ENCODE data around the gene PRELID3B.

The PRELID3B gene

GRCh38 chr20:59062081-59062480 is 19.5 kb upstream of the PRELID3B start:
- TF ChIP-seq CTCF (IDR thresholded peaks at IDR 0.05; ENCODE audit: extremely low read depth, insufficient read depth, missing control alignments): no peak
- in situ Hi-C loops (cut with MboI; ENCODE audit: low pct_unique_long_range_greater_than_20kb, low sequenced_read_pairs, unreplicated experiment): no loop called here
- DNase-seq (ENCODE audit: low spot score): no peak

- no peak for DNase-seq (ENCODE audit: low spot score)
- peak; percentile 40 for TF ChIP-seq CTCF (IDR thresholded peaks at IDR 0.05; ENCODE audit: extremely low read depth, insufficient read depth, missing control alignments)
- in situ Hi-C loops (cut with MboI; ENCODE audit: low pct_unique_long_range_greater_than_20kb, low sequenced_read_pairs, unreplicated experiment): no loop called here
Measured at GRCh38 chr20:59055302-59055701, 12.7 kb upstream of the PRELID3B start.

GRCh38 chr20:59051666-59052185 is 9.1 kb upstream of the PRELID3B start:
- TF ChIP-seq CTCF (IDR thresholded peaks at IDR 0.05; ENCODE audit: extremely low read depth, insufficient read depth, missing control alignments): no peak
- in situ Hi-C loops (cut with MboI; ENCODE audit: low pct_unique_long_range_greater_than_20kb, low sequenced_read_pairs, unreplicated experiment): no loop called here
- no peak for DNase-seq (ENCODE audit: low spot score)

GRCh38 chr20:59050437-59050836 is 7.9 kb upstream of the PRELID3B start:
- no peak for DNase-seq (ENCODE audit: low spot score)
- TF ChIP-seq CTCF (IDR thresholded peaks at IDR 0.05; ENCODE audit: extremely low read depth, insufficient read depth, missing control alignments): no peak
- in situ Hi-C loops (cut with MboI; ENCODE audit: low pct_unique_long_range_greater_than_20kb, low sequenced_read_pairs, unreplicated experiment): no loop called here

GRCh38 chr20:59048681-59049030 is 6.1 kb upstream of the PRELID3B start:
- DNase-seq (ENCODE audit: low spot score): no peak
- TF ChIP-seq CTCF (IDR thresholded peaks at IDR 0.05; ENCODE audit: extremely low read depth, insufficient read depth, missing control alignments): no peak
- in situ Hi-C loops (cut with MboI; ENCODE audit: low pct_unique_long_range_greater_than_20kb, low sequenced_read_pairs, unreplicated experiment): no loop called here

GRCh38 chr20:59047938-59048680 is 5.5 kb upstream of the PRELID3B start:
- DNase-seq (ENCODE audit: low spot score): no peak
- TF ChIP-seq CTCF (IDR thresholded peaks at IDR 0.05; ENCODE audit: extremely low read depth, insufficient read depth, missing control alignments): no peak
- in situ Hi-C loops (cut with MboI; ENCODE audit: low pct_unique_long_range_greater_than_20kb, low sequenced_read_pairs, unreplicated experiment): no loop called here

Measured in GM13977 (cell line).